Liver (tissue), 9 donors: ENCODE results near the gene FIBP. TPM values are rescaled to one million over a fixed set of nuclear protein-coding genes. Genes with fewer than 3 reads are reported as not detected.
A peak's percentile ranks its signal among the peaks of the same experiment; 100 is the strongest.

Experiments
- DNase-seq: peaks from one replicate; pipeline ENCODE4 v3.0.0-alpha.2; 2017; ENCODE audit warnings: low spot score
- H3K27ac ChIP-seq, 2 donors: one replicate each; pipeline ENCODE4 v1.7.0; 2013; ENCODE audit warnings: inconsistent platforms in 2 of 2, low read length in 2 of 2, control low read depth in 1 of 2, low read depth in 1 of 2, mild to moderate bottlenecking in 1 of 2
- H3K27me3 ChIP-seq, 4 donors: one replicate each; pipeline versions ENCODE4 v1.6.1 to v1.7.0; 2013; ENCODE audit warnings: low read length in 3 of 4, inconsistent platforms in 1 of 4, mild to moderate bottlenecking in 1 of 4, moderate library complexity in 1 of 4; ENCODE audit not compliant: control insufficient read depth in 4 of 4, insufficient read depth in 4 of 4
- H3K36me3 ChIP-seq, 4 donors: one replicate each; pipeline versions ENCODE4 v1.6.1 to v1.7.0; 2013; ENCODE audit warnings: low read length in 3 of 4, mild to moderate bottlenecking in 3 of 4, low read depth in 1 of 4, moderate library complexity in 1 of 4; ENCODE audit not compliant: control insufficient read depth in 4 of 4, insufficient read depth in 3 of 4
- H3K4me1 ChIP-seq, 4 donors: one replicate each; pipeline versions ENCODE4 v1.6.1 to v1.7.0; 2013; ENCODE audit warnings: low read length in 3 of 4, mild to moderate bottlenecking in 3 of 4, moderate library complexity in 1 of 4; ENCODE audit not compliant: control insufficient read depth in 4 of 4, insufficient read depth in 4 of 4
- H3K4me3 ChIP-seq, 3 donors: one replicate each; pipeline versions ENCODE4 v1.6.1 to v1.7.0; 2013; ENCODE audit warnings: low read length in 3 of 3, control low read depth in 1 of 3, low read depth in 1 of 3, mild to moderate bottlenecking in 1 of 3
- H3K9ac ChIP-seq, 2 donors: one replicate each; pipeline ENCODE4 v1.7.0; 2013; ENCODE audit warnings: low read length in 2 of 2, mild to moderate bottlenecking in 2 of 2, moderate library complexity in 2 of 2, control low read depth in 1 of 2, low read depth in 1 of 2
- H3K9me3 ChIP-seq, 4 donors: one replicate each; pipeline versions ENCODE4 v1.6.1 to v1.7.0; 2013; ENCODE audit warnings: low read length in 3 of 4; ENCODE audit not compliant: control insufficient read depth in 4 of 4
- EGR1 ChIP-seq, 2 donors: IDR thresholded peaks; 2 replicates each; pipeline ENCODE4 v1.6.1; 2016 to 2018; ENCODE audit warnings: antibody characterized with exemption in 2 of 2, low read depth in 2 of 2
- FOXA1 ChIP-seq: IDR thresholded peaks from 2 replicates; pipeline ENCODE4 v1.6.1; 2016; ENCODE audit warnings: antibody characterized with exemption
- FOXA2 ChIP-seq: IDR thresholded peaks from 2 replicates; pipeline ENCODE4 v1.6.1; 2016; ENCODE audit warnings: antibody characterized with exemption
- GABPA ChIP-seq, 2 donors: IDR thresholded peaks in 1 of 2; conservative IDR thresholded peaks in 1 of 2; 2 replicates each; pipeline ENCODE4 v1.6.1; 2016; ENCODE audit warnings: antibody characterized with exemption in 2 of 2, mild to moderate bottlenecking in 1 of 2, moderate library complexity in 1 of 2
- HNF4A ChIP-seq, 2 donors: conservative IDR thresholded peaks; 2 replicates each; pipeline ENCODE4 v1.6.1; 2016; ENCODE audit warnings: antibody characterized with exemption in 2 of 2, mild to moderate bottlenecking in 2 of 2
- HNF4G ChIP-seq: IDR thresholded peaks from 2 replicates; pipeline ENCODE4 v1.6.1; 2016; ENCODE audit warnings: antibody characterized with exemption
- JUND ChIP-seq, 2 donors: IDR thresholded peaks; 2 replicates each; pipeline ENCODE4 v1.6.1; 2016; ENCODE audit warnings: antibody characterized with exemption in 2 of 2
- NR2F2 ChIP-seq: IDR thresholded peaks from 2 replicates; pipeline ENCODE4 v1.6.1; 2016; ENCODE audit warnings: antibody characterized with exemption
- RAD21 ChIP-seq, 2 donors: IDR thresholded peaks; 2 replicates each; pipeline ENCODE4 v1.6.1; 2016; ENCODE audit warnings: antibody characterized with exemption in 2 of 2, mild to moderate bottlenecking in 2 of 2
- RXRA ChIP-seq, 2 donors: IDR thresholded peaks; 2 replicates each; pipeline ENCODE4 v1.6.1; 2017 to 2018; ENCODE audit warnings: antibody characterized with exemption in 2 of 2, mild to moderate bottlenecking in 1 of 2
- SP1 ChIP-seq: IDR thresholded peaks from 2 replicates; pipeline ENCODE4 v1.6.1; 2018; ENCODE audit warnings: antibody characterized with exemption, mild to moderate bottlenecking
- TAF1 ChIP-seq: conservative IDR thresholded peaks from 2 replicates; pipeline ENCODE4 v1.6.1; 2016; ENCODE audit warnings: antibody characterized with exemption, mild to moderate bottlenecking
- YY1 ChIP-seq: IDR thresholded peaks from 2 replicates; pipeline ENCODE4 v1.6.1; 2016; ENCODE audit warnings: antibody characterized with exemption, mild to moderate bottlenecking
- WGBS: extraction: QIAGEN DNeasy Blood & Tissue Kit; methylation state at CpG from one replicate; pipeline ENCODE4 v1.1.7; 2013; 5-methylcytosine and 5-hydroxymethylcytosine counted together
- polyA plus RNA-seq, 2 donors: library from polyadenylated mRNA; stranded (reverse) in 1 of 2; unstranded in 1 of 2; fragments of 200-250 nt in 1 of 2; fragments of >200 nt in 1 of 2; fragmentation: Nextera tagmentation in 1 of 2; extraction: Ambion mirVana in 1 of 2; gene quantifications; one replicate each; pipeline versions ENCODE4 v1.2.1 to v1.2.3, GENCODE V29; 2013 to 2015
- total RNA-seq, 2 donors: library from RNA; depleted of rRNA; stranded (reverse); fragments of >200 nt; gene quantifications; one replicate each; pipeline ENCODE4 v1.2.3, GENCODE V29; 2014
- TF ChIP-seq, protein P1 (sequence below): IDR thresholded peaks from 2 replicates; pipeline ENCODE4 v1.6.1; 2016; ENCODE audit warnings: antibody characterized with exemption, mild to moderate bottlenecking
- TF ChIP-seq, protein P2 (sequence below): fragments of 150-350 bp; IDR thresholded peaks from 2 replicates; pipeline ENCODE4 v1.5.1; 2017; ENCODE audit warnings: improper control_type of control experiment, low read depth, low read length; ENCODE audit not compliant: missing input control
- TF ChIP-seq, protein P3 (sequence below): IDR thresholded peaks from 2 replicates; pipeline ENCODE4 v1.6.1; 2016; ENCODE audit warnings: antibody characterized with exemption
- TF ChIP-seq, protein P4 (sequence below): IDR thresholded peaks from 2 replicates; pipeline ENCODE4 v1.6.1; 2016; ENCODE audit warnings: antibody characterized with exemption
- TF ChIP-seq, protein P5 (sequence below): IDR thresholded peaks from 2 replicates; pipeline ENCODE4 v1.6.1; 2016; ENCODE audit warnings: antibody characterized with exemption
- donor health status: healthy.
- donor health status: healthy.
- donor health status: healthy.
- donor health status: healthy.
- donor health status: healthy.

The FIBP gene
- total and polyA plus RNA-seq, 4 donors: 23.7 to 45.4 (median 29.1) TPM

DNA sequence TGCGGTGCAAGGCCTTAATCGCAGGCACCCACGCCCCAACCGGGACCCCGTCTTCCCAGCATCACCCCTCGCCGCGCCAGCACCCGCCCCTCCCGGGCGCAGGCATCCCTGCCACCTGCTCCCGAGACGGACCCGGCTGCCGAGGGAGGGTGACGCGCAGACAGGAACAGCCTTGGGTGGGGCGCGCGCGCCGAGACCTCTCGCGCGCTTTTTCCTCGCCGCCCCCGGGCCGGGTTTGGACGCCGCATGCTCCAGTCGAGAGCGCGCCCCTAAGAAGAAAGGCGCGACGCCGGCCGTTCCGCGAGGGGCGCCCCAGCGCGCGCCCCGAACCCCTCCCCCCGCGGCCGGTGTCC, 30.8 kb downstream of the FIBP start:
- peaks cover 10 to 48% (median 32%) of the 10 kb centered on the region in 4 donors for H3K4me1 ChIP-seq
- H3K4me3 ChIP-seq: peak overlapping the region; percentile 68 to 96 (median 91)
- H3K27me3 ChIP-seq: no peaks in the 10 kb centered on the region
- peaks cover 9 to 35% (median 21%) of the 10 kb centered on the region in 4 donors for H3K36me3 ChIP-seq
- H3K9ac ChIP-seq: peak overlapping the region in 1 of 2 donors; percentile 85
- peak overlapping the region; percentile 90 to 94 for H3K27ac ChIP-seq
- H3K9me3 ChIP-seq: no peaks in the 10 kb centered on the region
- WGBS: under 1% methylated on average over 49 of the region's 49 CpGs
- TF ChIP-seq FOXA1 (no peak), HNF4A (conservative IDR thresholded peaks at IDR 0.05) (no peak), JUND (IDR thresholded peaks at IDR 0.05) (no peak), RAD21 (IDR thresholded peaks at IDR 0.05) (no peak), FOXA2 (no peak), EGR1 (IDR thresholded peaks at IDR 0.05; ENCODE audit: low read depth in 2 of 2) (no peak), SP1 (no peak), NR2F2 (no peak), TAF1 (no peak), GABPA (IDR thresholded peaks at IDR 0.05 in 1 of 2, conservative IDR thresholded peaks at IDR 0.05 in 1 of 2) (no peak), RXRA (IDR thresholded peaks at IDR 0.05) (no peak), HNF4G (no peak), YY1 (no peak)
- TF ChIP-seq, protein P1, sequence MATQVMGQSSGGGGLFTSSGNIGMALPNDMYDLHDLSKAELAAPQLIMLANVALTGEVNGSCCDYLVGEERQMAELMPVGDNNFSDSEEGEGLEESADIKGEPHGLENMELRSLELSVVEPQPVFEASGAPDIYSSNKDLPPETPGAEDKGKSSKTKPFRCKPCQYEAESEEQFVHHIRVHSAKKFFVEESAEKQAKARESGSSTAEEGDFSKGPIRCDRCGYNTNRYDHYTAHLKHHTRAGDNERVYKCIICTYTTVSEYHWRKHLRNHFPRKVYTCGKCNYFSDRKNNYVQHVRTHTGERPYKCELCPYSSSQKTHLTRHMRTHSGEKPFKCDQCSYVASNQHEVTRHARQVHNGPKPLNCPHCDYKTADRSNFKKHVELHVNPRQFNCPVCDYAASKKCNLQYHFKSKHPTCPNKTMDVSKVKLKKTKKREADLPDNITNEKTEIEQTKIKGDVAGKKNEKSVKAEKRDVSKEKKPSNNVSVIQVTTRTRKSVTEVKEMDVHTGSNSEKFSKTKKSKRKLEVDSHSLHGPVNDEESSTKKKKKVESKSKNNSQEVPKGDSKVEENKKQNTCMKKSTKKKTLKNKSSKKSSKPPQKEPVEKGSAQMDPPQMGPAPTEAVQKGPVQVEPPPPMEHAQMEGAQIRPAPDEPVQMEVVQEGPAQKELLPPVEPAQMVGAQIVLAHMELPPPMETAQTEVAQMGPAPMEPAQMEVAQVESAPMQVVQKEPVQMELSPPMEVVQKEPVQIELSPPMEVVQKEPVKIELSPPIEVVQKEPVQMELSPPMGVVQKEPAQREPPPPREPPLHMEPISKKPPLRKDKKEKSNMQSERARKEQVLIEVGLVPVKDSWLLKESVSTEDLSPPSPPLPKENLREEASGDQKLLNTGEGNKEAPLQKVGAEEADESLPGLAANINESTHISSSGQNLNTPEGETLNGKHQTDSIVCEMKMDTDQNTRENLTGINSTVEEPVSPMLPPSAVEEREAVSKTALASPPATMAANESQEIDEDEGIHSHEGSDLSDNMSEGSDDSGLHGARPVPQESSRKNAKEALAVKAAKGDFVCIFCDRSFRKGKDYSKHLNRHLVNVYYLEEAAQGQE: no peak
- TF ChIP-seq, protein P2, sequence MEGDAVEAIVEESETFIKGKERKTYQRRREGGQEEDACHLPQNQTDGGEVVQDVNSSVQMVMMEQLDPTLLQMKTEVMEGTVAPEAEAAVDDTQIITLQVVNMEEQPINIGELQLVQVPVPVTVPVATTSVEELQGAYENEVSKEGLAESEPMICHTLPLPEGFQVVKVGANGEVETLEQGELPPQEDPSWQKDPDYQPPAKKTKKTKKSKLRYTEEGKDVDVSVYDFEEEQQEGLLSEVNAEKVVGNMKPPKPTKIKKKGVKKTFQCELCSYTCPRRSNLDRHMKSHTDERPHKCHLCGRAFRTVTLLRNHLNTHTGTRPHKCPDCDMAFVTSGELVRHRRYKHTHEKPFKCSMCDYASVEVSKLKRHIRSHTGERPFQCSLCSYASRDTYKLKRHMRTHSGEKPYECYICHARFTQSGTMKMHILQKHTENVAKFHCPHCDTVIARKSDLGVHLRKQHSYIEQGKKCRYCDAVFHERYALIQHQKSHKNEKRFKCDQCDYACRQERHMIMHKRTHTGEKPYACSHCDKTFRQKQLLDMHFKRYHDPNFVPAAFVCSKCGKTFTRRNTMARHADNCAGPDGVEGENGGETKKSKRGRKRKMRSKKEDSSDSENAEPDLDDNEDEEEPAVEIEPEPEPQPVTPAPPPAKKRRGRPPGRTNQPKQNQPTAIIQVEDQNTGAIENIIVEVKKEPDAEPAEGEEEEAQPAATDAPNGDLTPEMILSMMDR: no peak
- TF ChIP-seq, protein P3, sequence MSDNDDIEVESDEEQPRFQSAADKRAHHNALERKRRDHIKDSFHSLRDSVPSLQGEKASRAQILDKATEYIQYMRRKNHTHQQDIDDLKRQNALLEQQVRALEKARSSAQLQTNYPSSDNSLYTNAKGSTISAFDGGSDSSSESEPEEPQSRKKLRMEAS: no peak
- TF ChIP-seq, protein P4, sequence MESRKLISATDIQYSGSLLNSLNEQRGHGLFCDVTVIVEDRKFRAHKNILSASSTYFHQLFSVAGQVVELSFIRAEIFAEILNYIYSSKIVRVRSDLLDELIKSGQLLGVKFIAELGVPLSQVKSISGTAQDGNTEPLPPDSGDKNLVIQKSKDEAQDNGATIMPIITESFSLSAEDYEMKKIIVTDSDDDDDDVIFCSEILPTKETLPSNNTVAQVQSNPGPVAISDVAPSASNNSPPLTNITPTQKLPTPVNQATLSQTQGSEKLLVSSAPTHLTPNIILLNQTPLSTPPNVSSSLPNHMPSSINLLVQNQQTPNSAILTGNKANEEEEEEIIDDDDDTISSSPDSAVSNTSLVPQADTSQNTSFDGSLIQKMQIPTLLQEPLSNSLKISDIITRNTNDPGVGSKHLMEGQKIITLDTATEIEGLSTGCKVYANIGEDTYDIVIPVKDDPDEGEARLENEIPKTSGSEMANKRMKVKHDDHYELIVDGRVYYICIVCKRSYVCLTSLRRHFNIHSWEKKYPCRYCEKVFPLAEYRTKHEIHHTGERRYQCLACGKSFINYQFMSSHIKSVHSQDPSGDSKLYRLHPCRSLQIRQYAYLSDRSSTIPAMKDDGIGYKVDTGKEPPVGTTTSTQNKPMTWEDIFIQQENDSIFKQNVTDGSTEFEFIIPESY: no peak
- TF ChIP-seq, protein P5, sequence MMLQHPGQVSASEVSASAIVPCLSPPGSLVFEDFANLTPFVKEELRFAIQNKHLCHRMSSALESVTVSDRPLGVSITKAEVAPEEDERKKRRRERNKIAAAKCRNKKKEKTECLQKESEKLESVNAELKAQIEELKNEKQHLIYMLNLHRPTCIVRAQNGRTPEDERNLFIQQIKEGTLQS: no peak
- peak; percentile 83 for DNase-seq
